OCI-LY1 (cell line): ENCODE results near the gene EIF5.

Experiments used
- H2AFZ ChIP-seq: fragments of 200-600 bp; sonication (generic), shearing (Covaris generic); 2 replicates; pipeline ENCODE4 v1.6.0; 2014; ENCODE audit warnings: antibody characterized with exemption, mild to moderate bottlenecking, low read length
- H3F3A ChIP-seq: fragments of 200-600 bp; sonication (generic), shearing (Covaris generic); 2 replicates; pipeline ENCODE4 v1.6.0; 2014; ENCODE audit warnings: mild to moderate bottlenecking, antibody characterized with exemption, low read length, moderate library complexity; ENCODE audit not compliant: insufficient read depth
- H3K27ac ChIP-seq: fragments of 200-600 bp; sonication (generic); 2 replicates; pipeline ENCODE4 v1.5.1; 2014; ENCODE audit warnings: low read length, mixed run types, mild to moderate bottlenecking, low read depth; ENCODE audit not compliant: poor library complexity, severe bottlenecking
- H3K27me3 ChIP-seq: fragments of 200-600 bp; sonication (generic); 2 replicates; pipeline ENCODE4 v1.6.0; 2014; ENCODE audit warnings: antibody characterized with exemption, mild to moderate bottlenecking, low read length, moderate library complexity; ENCODE audit not compliant: insufficient read depth
- H3K36me3 ChIP-seq: fragments of 200-600 bp; sonication (generic); 2 replicates; pipeline ENCODE4 v1.6.1; 2014; ENCODE audit warnings: mild to moderate bottlenecking, antibody characterized with exemption, low read length, moderate library complexity, mixed read lengths; ENCODE audit not compliant: insufficient read depth
- H3K4me1 ChIP-seq: fragments of 200-600 bp; sonication (generic); 2 replicates; pipeline ENCODE4 v1.5.1; 2014; ENCODE audit warnings: mild to moderate bottlenecking, low read length, moderate library complexity; ENCODE audit not compliant: insufficient read depth, severe bottlenecking
- H3K4me2 ChIP-seq: fragments of 200-600 bp; sonication (generic), shearing (Covaris generic); 2 replicates; pipeline ENCODE4 v1.6.1; 2014; ENCODE audit warnings: low read length
- H3K4me3 ChIP-seq: fragments of 200-600 bp; sonication (generic); 2 replicates; pipeline ENCODE4 v1.5.1; 2014; ENCODE audit warnings: low read length, low read depth, mild to moderate bottlenecking, mixed read lengths; ENCODE audit not compliant: poor library complexity, severe bottlenecking
- H3K79me2 ChIP-seq: fragments of 200-600 bp; shearing (Covaris generic); 2 replicates; pipeline ENCODE4 v1.6.1; 2016; ENCODE audit warnings: mixed run types, low read length, mixed read lengths; ENCODE audit not compliant: insufficient read depth
- H3K9ac ChIP-seq: fragments of 200-600 bp; sonication (generic), shearing (Covaris generic); 2 replicates; pipeline ENCODE4 v1.6.1; 2014; ENCODE audit warnings: mild to moderate bottlenecking, low read length, mixed read lengths
- H3K9me2 ChIP-seq: fragments of 200-600 bp; sonication (generic), shearing (Covaris generic); 2 replicates; pipeline ENCODE4 v1.6.1; 2014; ENCODE audit warnings: low read depth, mild to moderate bottlenecking, low read length, mixed read lengths
- H3K9me3 ChIP-seq: fragments of 200-600 bp; shearing (Covaris generic); 2 replicates; pipeline ENCODE4 v1.6.1; 2014; ENCODE audit warnings: low read length, mixed read lengths
- H4K20me1 ChIP-seq: fragments of 200-600 bp; sonication (generic), shearing (Covaris generic); 2 replicates; pipeline ENCODE4 v1.6.0; 2016; ENCODE audit warnings: mild to moderate bottlenecking, low read length; ENCODE audit not compliant: insufficient read depth
- EZH2 ChIP-seq: fragments of 200-600 bp; sonication (generic), shearing (Covaris generic); IDR thresholded peaks from 2 replicates; pipeline ENCODE4 v1.8.0; 2017; ENCODE audit warnings: borderline replicate concordance, mixed run types, mild to moderate bottlenecking, antibody characterized with exemption, low read length, moderate library complexity, mixed read lengths
- TF ChIP-seq, protein P1 (sequence below): fragments of 200-600 bp; sonication (generic), shearing (Covaris generic); IDR thresholded peaks from 2 replicates; pipeline ENCODE4 v1.5.1; 2017; ENCODE audit warnings: mild to moderate bottlenecking, antibody characterized with exemption, low read length, moderate library complexity, mixed read lengths

Gene EIF5

DNA sequence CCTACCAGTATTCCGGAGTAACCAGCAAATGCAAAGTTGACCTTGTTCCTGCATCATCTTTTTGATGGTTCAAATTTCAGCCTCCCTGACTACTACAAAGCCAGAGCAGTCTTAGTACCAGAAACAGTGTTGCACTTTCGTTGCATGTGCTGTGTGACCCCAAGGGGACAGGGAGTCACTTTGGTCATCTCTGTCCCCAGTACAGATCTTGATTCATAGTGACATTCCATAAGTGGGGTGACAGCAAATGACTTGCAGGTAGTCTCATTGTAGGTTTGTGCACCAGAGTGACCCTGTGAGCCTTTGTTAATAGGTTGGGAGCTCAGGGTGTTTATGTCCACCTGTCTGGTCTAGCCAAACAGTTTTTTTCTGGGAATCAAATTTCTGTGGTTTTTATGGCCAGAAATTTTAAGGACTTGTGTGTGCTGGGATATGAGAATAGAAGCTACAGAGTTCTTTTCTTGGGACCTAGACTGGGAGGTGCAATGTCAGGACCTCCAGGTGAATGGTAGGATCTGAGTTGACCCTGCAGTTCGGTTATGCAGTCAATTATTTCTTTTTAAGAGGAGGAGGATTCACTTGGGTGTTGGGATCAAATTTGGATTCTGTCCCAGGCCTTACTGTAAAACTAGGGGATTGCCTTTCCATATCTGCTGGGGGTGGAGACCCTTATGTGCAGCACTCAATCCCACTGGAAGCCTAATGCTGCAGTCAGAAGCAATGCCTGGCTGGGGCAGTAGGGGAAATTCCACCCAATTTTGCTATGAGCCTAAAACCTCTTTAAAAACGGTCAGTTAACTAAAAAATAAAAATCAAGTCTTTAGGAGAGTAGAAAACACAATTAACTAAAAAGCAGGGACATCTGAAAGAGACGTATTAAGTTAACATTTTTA, 10.1 kb downstream of the EIF5 start:
- no peak overlapping the region for H3K4me3 ChIP-seq
- no peak overlapping the region for H3K27ac ChIP-seq
- no peaks in the 10 kb centered on the region for H3K79me2 ChIP-seq
- no peak overlapping the region for H3K9ac ChIP-seq
- H3K9me2 ChIP-seq, result no peaks in the 10 kb centered on the region
- no peak overlapping the region for H3K4me2 ChIP-seq
- H3K36me3 ChIP-seq, result peaks cover 60% of the 10 kb centered on the region
- peaks cover 35% of the 10 kb centered on the region for H3F3A ChIP-seq
- no peaks in the 10 kb centered on the region; the same call in 1 of the 2 replicates for H4K20me1 ChIP-seq
- no peak overlapping the region for H2AFZ ChIP-seq
- no peaks in the 10 kb centered on the region for H3K27me3 ChIP-seq
- no peaks in the 10 kb centered on the region for H3K9me3 ChIP-seq
- TF ChIP-seq, protein P1, sequence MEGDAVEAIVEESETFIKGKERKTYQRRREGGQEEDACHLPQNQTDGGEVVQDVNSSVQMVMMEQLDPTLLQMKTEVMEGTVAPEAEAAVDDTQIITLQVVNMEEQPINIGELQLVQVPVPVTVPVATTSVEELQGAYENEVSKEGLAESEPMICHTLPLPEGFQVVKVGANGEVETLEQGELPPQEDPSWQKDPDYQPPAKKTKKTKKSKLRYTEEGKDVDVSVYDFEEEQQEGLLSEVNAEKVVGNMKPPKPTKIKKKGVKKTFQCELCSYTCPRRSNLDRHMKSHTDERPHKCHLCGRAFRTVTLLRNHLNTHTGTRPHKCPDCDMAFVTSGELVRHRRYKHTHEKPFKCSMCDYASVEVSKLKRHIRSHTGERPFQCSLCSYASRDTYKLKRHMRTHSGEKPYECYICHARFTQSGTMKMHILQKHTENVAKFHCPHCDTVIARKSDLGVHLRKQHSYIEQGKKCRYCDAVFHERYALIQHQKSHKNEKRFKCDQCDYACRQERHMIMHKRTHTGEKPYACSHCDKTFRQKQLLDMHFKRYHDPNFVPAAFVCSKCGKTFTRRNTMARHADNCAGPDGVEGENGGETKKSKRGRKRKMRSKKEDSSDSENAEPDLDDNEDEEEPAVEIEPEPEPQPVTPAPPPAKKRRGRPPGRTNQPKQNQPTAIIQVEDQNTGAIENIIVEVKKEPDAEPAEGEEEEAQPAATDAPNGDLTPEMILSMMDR, result no peak
- no peak for TF ChIP-seq EZH2
- H3K4me1 ChIP-seq, result no peaks in the 10 kb centered on the region

DNA sequence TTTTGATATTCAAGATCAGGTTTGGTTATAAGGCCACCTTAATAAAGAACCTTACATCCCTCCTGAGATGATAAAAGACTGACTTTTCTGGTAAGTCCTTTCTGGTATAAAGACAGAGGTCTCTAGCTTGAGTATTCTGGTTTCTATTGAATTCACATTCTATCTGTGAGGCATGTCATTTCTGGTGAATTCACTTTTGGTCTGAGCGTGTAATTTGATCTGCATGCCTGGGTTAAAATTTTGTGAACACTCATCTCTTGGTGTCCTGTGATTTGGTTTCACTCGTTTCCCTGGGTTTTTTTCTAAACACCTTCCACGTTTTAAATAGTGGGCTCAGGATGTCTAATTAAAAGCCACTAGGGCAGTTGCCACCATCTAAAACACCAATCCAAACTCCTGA, 12.2 kb downstream of the EIF5 start:
- H3K27ac ChIP-seq, result no peak overlapping the region
- no peaks in the 10 kb centered on the region for H3K9me3 ChIP-seq
- no peak overlapping the region for H2AFZ ChIP-seq
- H3K9ac ChIP-seq, result no peak overlapping the region
- no peak overlapping the region for H3K4me3 ChIP-seq
- no peaks in the 10 kb centered on the region for H3K4me1 ChIP-seq
- no peak overlapping the region for H3K4me2 ChIP-seq
- no peaks in the 10 kb centered on the region; the same call in 1 of the 2 replicates for H4K20me1 ChIP-seq
- no peaks in the 10 kb centered on the region for H3K79me2 ChIP-seq
- H3F3A ChIP-seq, result peaks cover 29% of the 10 kb centered on the region
- no peaks in the 10 kb centered on the region for H3K9me2 ChIP-seq
- TF ChIP-seq, protein P1, result no peak
- no peak for TF ChIP-seq EZH2
- H3K27me3 ChIP-seq, result no peaks in the 10 kb centered on the region
- H3K36me3 ChIP-seq, result peaks cover 39% of the 10 kb centered on the region

DNA sequence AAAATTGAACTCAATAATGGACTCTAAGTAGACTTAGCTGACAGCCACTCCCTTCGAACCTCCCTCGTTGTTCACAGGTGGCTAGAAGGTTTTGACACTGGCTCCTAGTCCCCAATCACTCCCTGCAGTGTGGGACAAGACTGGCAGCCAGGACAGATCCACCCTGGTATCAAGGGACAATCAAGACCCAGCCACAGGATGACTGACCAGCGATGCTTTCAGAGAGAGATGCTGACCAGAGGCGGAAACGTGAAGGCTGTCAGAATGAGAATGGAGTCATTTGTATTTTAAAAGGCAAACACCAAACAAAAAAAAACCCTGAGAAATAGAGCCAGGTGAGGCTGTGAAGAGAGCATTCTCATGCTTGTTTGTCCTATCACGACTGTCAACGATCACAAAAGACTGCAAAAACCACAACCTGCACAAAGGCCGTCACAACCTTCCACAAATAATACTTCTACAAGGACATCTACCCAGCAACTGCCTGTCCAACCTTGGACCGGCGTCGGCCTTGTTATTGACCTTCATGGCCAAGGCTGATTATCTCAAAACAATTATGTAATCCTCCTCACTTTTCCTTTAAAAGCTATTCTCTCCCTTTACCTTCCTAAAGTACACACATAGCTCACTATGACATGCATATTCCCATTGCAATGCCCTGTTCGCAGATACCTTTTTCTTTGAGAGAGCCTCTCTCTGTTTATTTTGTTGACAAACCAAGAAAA, 13.2 kb downstream of the EIF5 start:
- Histone ChIP-seq H3K27me3 (0 out of 2 replicates have a peak, but pooled peaks cover under 1% of the 10 kb centered on the region), H3K9ac (no peak overlapping the region), H3K4me1 (no peaks in the 10 kb centered on the region), H3K79me2 (no peaks in the 10 kb centered on the region), H3K27ac (no peak overlapping the region), H2AFZ (no peak overlapping the region), H4K20me1 (no peaks in the 10 kb centered on the region; the same call in 1 of the 2 replicates), H3K9me3 (no peaks in the 10 kb centered on the region), H3K4me3 (no peak overlapping the region), H3F3A (peaks cover 26% of the 10 kb centered on the region), H3K36me3 (peaks cover 29% of the 10 kb centered on the region), H3K4me2 (no peak overlapping the region), H3K9me2 (no peaks in the 10 kb centered on the region)
- TF ChIP-seq, protein P1, result no peak
- TF ChIP-seq EZH2, result no peak
